ENCODE measurements around the gene ITCH.

GRCh38 chr20:34445177-34446065 is 82.3 kb downstream of the ITCH start:
- no peak for TF ChIP-seq POLR2A (IDR thresholded peaks at IDR 0.05; ENCODE audit: borderline replicate concordance, extremely low read depth, insufficient read depth, insufficient read length)
- no peak for TF ChIP-seq EZH2 (IDR thresholded peaks at IDR 0.05)
- TF ChIP-seq CTCF (IDR thresholded peaks at IDR 0.05 in 2 of 3, conservative IDR thresholded peaks at IDR 0.05 in 1 of 3; ENCODE audit: borderline replicate concordance in 1 of 3, insufficient read depth in 1 of 3, low read depth in 2 of 3, low read length in 2 of 3): no peak
- TF ChIP-seq ZNF274 (IDR thresholded peaks at IDR 0.05; ENCODE audit: low read depth, low read length): no peak
- no peak for TF ChIP-seq POLR2AphosphoS5 (IDR thresholded peaks at IDR 0.05; ENCODE audit: low read depth, low read length)
